KBM-7 (cell line): ENCODE results near the gene NUMBL.

Experiments
- DNase-seq: peaks from one replicate; pipeline ENCODE4 v3.0.0-alpha.2; 2015
- in situ Hi-C: fragments of 300-500 bp; cut with MboI; formaldehyde crosslinking; loops from 2 replicates; pipeline ENCODE4 v1.14.3; 2020; ENCODE audit warnings: low sequenced_read_pairs, low pct_unique_long_range_greater_than_20kb, mixed read lengths

The NUMBL gene

DNA sequence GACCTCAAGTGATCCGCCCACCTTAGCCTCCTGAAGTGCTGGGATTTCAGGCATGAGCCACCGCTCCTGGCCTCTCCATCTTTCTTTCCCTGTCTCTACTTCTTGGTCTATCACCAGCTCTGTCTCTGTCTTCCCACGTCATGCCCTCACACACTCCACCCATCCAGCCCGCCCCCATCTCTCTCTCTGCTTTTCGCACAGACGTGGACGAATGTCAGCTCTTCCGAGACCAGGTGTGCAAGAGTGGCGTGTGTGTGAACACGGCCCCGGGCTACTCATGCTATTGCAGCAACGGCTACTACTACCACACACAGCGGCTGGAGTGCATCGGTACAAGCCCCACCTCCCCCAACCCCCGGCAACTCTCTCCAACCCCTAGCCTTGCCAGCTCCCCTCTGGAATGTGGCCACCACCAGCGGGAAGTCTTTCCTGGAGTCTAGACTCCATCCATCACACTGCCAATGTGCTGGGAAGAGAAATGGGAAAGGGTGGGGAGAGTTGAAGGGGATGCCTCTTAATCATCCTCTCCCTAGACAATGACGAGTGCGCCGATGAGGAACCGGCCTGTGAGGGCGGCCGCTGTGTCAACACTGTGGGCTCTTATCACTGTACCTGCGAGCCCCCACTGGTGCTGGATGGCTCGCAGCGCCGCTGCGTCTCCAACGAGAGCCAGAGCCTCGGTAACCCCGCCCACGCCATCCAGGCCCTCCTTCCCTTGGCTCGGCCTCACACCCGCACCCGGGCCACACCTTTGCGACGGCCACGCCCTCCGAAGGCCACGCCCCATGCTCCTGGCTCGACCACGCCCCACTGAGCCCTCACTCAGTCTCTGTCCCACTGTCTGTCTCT, 66.8 kb downstream of the NUMBL start:
- in situ Hi-C loops, result no loop called here
- DNase-seq, result no peak

GRCh38 chr19:40622773-40623075, 67.7 kb downstream of the NUMBL start:
- no peak for DNase-seq
- in situ Hi-C loops, result no loop called here

- in situ Hi-C loops, result no loop called here
- DNase-seq, result no peak
Observed at GRCh38 chr19:40621966-40622772, 68.3 kb downstream of the NUMBL start.

DNA sequence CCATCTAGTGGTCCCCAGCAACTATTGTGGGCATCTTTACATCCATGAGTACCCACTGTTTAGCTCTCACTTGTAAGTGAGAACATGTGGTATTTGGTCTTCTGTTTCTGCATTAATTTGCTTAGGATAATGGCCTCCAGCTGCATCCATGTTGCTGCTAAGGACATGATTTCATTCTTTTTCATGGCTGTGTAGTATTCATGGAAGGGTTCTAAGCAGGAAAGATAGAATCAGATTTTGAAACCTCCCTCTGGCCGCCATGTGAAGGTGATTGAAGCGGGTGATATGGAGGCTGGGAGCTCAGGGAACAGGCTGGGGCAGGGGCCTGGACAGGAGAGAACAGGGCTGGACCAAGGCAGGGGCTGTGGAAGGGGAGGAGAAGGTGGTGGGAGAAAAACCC, 69.2 kb downstream of the NUMBL start:
- in situ Hi-C loops, result no loop called here
- DNase-seq, result no peak

DNA sequence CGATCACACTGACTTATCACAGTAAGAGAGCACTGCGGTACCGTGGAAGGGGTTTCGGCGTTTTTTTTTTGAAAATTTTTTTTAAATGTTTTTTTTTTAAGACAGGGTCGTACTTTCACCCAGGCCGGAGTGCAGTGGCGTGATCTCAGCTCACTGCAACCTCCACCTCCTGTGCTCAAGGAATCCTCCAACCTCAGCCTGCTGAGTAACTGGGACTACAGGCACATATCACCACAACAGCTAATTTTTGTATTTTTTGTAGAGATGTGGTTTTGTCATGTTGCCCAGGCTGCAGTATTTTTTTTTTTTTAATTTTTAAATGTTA, 70.3 kb downstream of the NUMBL start:
- in situ Hi-C loops, result no loop called here
- no peak for DNase-seq

- no peak for DNase-seq
- in situ Hi-C loops, result no loop called here
Observed at GRCh38 chr19:40619333-40620160, 70.9 kb downstream of the NUMBL start.

DNA sequence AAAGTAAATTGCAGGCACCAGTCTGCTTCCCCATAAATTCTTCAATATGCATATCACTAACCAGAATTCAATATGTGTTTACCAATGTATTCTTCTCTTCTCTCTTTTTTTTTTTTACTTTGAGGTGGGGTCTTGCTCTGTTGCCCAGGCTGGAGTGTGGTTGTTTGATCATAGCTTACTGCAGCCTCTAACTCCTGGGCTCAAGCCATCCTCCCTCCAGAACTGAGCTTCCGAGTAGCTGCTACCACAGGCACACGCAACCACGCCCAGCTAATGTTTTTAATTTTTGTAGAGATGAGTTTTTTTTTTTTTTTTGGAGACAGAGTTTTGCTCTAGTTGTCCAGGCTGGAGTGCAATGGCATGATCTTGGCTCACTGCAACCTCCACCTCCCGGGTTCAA, 72.5 kb downstream of the NUMBL start:
- no peak for DNase-seq
- in situ Hi-C loops, result no loop called here

- DNase-seq, result no peak
- in situ Hi-C loops, result no loop called here
Observed at GRCh38 chr19:40616941-40617340, 73.5 kb downstream of the NUMBL start.

GRCh38 chr19:40616178-40616577, 74.3 kb downstream of the NUMBL start:
- DNase-seq, result no peak
- in situ Hi-C loops, result no loop called here
